Memory B cell (primary cell): ENCODE results near the gene TACC2.

ENCODE experiments used
- ATAC-seq: fragments of 150-1000 bp; cut with Tn5 transposase; 2 replicates; pipeline ENCODE4 v1.10.0; 2021; ENCODE audit warnings: low read depth, mild to moderate bottlenecking, moderate library complexity
- DNase-seq, 2 donors: peaks; one replicate each; pipeline ENCODE4 v3.0.0; 2022; ENCODE audit warnings: low spot score in 2 of 2
- H3K27ac Mint-ChIP-seq: one replicate; pipeline ENCODE4 v1.8.0; 2022; ENCODE audit warnings: mild to moderate bottlenecking, moderate library complexity, mixed read lengths
- H3K27me3 Mint-ChIP-seq: one replicate; pipeline ENCODE4 v1.8.0; 2022; ENCODE audit warnings: mixed read lengths
- H3K36me3 Mint-ChIP-seq: one replicate; pipeline ENCODE4 v1.8.0; 2022; ENCODE audit warnings: mild to moderate bottlenecking, mixed read lengths
- H3K4me1 Mint-ChIP-seq: one replicate; pipeline ENCODE4 v1.8.0; 2022; ENCODE audit warnings: mixed read lengths
- H3K4me3 Mint-ChIP-seq: one replicate; pipeline ENCODE4 v1.8.0; 2022; ENCODE audit warnings: mild to moderate bottlenecking, moderate library complexity, mixed read lengths
- H3K9me3 Mint-ChIP-seq: one replicate; pipeline ENCODE4 v1.8.0; 2022; ENCODE audit warnings: mixed read lengths

The TACC2 gene

DNA sequence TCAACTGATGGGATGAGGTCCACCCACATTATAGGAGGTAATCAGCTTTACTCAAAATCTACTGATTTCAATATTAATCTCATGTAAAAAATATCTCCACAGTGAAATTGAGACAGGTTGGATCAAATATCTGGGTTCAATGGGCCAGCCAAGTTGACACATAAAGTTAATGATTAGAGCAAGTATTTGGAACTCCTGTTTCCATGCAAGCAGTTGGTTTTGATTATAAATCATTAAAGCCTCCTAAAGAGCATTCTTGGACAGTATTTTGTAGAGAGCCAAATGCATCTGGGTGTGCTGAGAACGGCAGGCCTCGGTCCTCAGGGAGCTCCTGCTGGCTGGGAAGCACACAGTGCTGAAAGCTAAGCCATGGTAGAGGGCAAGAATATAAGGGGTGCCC lies 155.2 kb downstream of the TACC2 start:
- Mint-ChIP-seq H3K4me1 (no peaks in the 10 kb centered on the region), H3K36me3 (no peaks in the 10 kb centered on the region), H3K27ac (no peak overlapping the region), H3K9me3 (peaks cover 6% of the 10 kb centered on the region), H3K4me3 (no peak overlapping the region), H3K27me3 (peaks cover 2% of the 10 kb centered on the region)
- ATAC-seq (no peak), DNase-seq (no peak)

DNA sequence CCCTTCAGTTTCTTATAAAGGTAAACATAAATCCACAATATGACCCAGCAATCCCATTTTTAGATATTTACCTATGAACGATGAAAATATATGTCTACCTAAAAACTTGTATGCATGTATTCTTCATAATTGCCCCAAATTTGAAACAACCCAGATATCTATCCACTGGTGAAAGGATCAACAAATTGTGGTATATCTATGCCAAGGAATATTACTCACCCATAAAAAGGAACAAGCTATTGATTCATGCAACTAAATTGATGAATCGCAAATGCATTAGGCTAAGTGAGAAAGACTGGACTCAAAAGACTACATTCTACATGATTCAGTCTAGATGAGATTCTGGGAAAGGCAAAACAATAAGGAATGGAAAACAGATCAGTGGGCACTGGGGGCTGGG lies 156.2 kb downstream of the TACC2 start:
- peaks cover 2% of the 10 kb centered on the region for H3K27me3 Mint-ChIP-seq
- ATAC-seq = no peak
- H3K4me1 Mint-ChIP-seq = no peaks in the 10 kb centered on the region

DNA sequence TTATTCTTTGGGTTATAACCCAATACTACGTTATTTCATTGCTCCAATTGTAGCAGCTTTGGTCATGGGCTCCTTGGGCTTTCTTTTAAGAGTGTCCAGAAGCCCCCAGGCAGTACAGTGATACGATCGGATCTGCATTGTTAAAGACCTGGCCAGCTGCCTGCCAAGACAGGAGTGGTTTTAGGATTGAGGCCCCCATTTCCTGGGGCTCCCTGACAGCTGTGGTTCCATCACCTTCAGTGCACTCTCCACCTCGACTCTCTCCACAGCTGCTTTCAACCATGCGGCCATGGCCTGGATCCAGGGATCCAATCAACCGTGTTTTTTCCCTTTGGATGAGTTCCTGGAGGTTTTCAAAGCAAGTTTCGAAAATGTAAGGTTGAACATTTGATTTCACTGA lies 158.7 kb downstream of the TACC2 start:
- Mint-ChIP-seq H3K4me3 (no peak overlapping the region), H3K27ac (no peak overlapping the region), H3K9me3 (peaks cover 6% of the 10 kb centered on the region), H3K4me1 (no peaks in the 10 kb centered on the region), H3K27me3 (peaks cover 6% of the 10 kb centered on the region), H3K36me3 (no peaks in the 10 kb centered on the region)
- DNase-seq (no peak), ATAC-seq (no peak)

More for the DNA sequence above, 156.2 kb downstream of the TACC2 start:
- Mint-ChIP-seq H3K36me3 (no peaks in the 10 kb centered on the region), H3K4me3 (no peak overlapping the region), H3K27ac (no peak overlapping the region), H3K9me3 (peaks cover 6% of the 10 kb centered on the region)
- no peak for DNase-seq

DNA sequence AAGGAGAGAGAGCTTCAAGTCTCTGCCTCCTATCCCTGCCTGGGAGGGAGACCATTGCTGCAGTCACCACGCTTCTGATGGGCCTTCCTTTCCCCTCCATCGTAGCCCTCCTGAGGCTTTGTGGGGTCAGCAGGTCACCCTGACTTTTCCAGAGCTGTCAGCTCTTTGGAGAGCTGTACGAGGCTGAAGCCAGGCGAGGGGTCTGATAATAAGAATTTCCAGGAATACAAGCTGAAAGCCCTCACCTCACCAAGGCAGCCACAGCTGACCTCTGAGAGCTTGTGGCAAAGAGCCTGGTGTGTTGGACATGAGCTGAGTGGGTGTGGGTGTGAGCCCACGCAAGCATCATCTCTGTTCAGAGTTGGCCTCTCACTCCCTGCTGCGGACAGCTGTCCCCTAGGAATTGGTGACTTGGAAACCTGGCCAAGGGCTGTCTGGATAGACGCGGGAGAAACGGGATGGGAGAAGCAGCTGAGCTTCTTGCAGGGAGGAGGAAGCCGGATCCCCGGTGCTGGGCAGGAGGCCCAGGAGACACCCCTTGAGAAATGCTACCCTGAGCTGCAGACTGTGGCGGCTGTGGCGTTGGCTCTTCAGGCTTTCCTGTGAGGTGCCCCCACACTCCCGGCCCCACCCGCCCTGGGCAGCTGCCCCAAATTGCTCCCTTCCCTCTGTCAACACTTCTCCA lies 160.1 kb downstream of the TACC2 start:
- DNase-seq (no peak), ATAC-seq (no peak)
- no peak overlapping the region for H3K4me3 Mint-ChIP-seq
- H3K4me1 Mint-ChIP-seq = no peaks in the 10 kb centered on the region
- no peaks in the 10 kb centered on the region for H3K36me3 Mint-ChIP-seq
- H3K9me3 Mint-ChIP-seq = peaks cover 6% of the 10 kb centered on the region
- peaks cover 4% of the 10 kb centered on the region for H3K27me3 Mint-ChIP-seq
- no peak overlapping the region for H3K27ac Mint-ChIP-seq

DNA sequence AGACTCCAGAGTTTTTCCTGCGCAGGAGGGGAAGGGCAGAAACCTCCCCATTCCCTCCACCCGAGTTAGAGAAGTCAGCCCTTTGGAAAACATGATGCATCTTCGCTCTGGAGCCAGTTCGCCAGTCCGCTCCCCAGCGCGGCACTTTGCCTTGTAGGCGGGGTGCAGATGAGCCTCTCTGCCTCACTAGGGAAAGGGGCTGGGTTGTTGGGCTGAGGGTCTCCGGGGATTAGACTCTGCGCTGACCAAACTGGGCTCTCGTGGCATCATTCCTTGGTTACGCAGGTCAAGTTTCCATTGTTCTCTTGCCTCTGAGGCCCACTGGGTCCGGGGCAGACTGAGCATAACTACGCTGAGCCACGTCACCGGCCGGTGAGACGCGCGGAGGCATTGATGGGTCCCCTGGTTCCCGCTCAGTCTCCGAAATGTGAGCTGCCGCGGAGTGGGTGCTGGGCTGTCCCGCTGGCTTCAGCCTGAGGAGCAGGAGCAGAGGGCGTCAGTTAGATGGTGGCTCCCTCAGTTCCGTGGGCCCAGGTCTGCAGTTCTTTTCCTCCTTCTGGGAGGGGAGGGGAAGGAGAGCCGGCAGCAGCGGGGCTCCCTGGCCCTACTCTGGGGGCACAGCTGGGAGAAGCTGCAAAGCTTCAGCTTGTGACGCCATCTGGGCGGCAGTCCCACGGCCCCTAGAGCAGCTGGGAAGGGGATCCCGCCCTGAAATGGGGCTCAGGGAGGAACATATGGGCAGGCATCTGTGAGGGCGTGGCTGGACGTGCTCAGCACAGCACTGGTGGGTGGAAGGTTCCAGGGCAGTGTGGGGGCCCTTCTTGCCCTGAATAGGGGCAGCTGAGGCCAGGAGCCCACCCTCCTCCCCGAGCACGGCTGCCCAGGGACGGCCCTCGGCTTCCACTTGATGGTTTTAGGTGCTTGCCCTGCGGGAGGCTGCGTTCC lies 160.9 kb downstream of the TACC2 start:
- no peak for ATAC-seq

DNA sequence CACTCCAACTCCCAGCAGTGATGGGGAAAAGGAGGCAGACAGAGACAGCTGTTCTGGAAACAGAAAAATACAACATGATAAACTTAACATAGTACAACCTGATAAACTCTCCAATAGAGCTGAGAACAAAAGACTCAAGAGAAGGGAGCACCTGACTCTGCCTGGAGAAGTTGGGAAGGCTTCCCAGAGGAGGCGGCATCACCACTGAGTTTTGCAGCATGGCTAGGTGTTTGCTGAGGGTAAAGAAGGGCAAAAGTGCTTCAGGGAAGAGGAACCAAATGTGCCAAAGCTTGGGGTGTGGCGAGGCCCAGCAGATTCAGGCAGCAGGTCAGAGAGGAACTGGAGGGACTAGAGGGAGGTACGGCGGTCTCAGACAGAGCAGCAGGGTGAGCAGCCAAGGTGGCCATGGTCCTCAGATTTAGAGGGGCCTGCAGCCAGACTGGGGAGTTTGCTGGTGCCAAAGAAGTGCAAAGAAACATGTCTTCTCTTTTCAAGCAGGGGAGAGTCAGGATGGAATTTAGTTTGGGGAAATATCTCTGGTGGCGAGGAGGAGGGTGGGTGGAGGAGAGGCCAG lies 162.2 kb downstream of the TACC2 start:
- Mint-ChIP-seq H3K36me3 (no peaks in the 10 kb centered on the region), H3K9me3 (no peaks in the 10 kb centered on the region), H3K4me3 (no peak overlapping the region), H3K4me1 (no peaks in the 10 kb centered on the region), H3K27ac (no peak overlapping the region), H3K27me3 (peaks cover 4% of the 10 kb centered on the region)
- ATAC-seq (no peak), DNase-seq (no peak)

More for the DNA sequence above, 160.9 kb downstream of the TACC2 start:
- H3K27me3 Mint-ChIP-seq = peaks cover 4% of the 10 kb centered on the region
- no peaks in the 10 kb centered on the region for H3K36me3 Mint-ChIP-seq
- DNase-seq = no peak
- H3K27ac Mint-ChIP-seq = no peak overlapping the region
- H3K4me1 Mint-ChIP-seq = no peaks in the 10 kb centered on the region
- H3K4me3 Mint-ChIP-seq = no peak overlapping the region
- H3K9me3 Mint-ChIP-seq = peaks cover 6% of the 10 kb centered on the region

DNA sequence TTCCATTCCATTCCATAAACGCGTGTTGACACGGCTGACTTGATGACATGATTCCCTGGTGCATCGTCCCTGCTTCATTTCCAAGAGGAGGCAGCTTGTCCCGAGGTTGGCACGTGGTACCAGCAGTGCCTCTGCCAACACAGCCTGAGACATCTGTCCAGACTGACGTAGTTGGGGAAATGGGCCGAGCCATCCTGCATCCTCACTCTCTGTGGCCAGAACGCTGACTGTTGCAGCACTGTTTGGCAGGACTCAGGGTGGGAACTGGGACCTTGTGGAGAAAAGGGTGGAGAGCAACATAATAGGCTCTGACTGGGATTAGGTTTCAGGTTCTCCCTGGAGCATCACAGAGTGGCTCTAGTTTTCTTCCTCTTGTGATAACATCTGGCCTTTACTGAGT lies 163.6 kb downstream of the TACC2 start:
- no peaks in the 10 kb centered on the region for H3K4me1 Mint-ChIP-seq
- H3K27me3 Mint-ChIP-seq = peaks cover 6% of the 10 kb centered on the region
- no peak overlapping the region for H3K4me3 Mint-ChIP-seq
- ATAC-seq = no peak
- H3K27ac Mint-ChIP-seq = no peak overlapping the region
- H3K36me3 Mint-ChIP-seq = no peaks in the 10 kb centered on the region
- H3K9me3 Mint-ChIP-seq = no peaks in the 10 kb centered on the region
- no peak for DNase-seq

DNA sequence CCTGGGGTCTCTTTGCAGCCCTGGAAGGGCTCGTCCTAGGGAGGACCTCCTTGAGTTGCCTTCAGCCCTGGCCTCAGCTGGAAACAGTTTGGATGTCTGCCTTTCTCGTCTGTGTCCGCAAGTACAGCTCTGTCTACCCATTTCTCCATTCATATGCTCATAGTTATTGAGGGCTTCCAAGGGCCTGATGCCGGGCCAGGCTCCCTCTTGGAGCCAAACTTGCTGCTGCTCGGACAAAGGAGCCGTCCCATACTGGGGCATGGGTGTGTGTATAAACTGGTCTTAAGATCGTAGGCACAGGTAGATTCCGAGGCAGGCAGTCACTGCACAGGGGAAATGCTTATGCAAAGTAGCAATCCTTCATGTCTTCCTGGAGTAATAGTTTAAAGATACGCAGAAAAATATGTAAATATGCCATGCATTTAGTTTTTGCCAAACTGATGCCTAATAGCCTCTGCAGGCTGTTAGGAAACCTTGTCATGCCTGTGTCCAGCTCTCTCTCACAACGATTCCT lies 165.1 kb downstream of the TACC2 start:
- H3K36me3 Mint-ChIP-seq = no peaks in the 10 kb centered on the region
- no peak overlapping the region for H3K27ac Mint-ChIP-seq
- H3K4me3 Mint-ChIP-seq = no peak overlapping the region
- DNase-seq = no peak
- no peaks in the 10 kb centered on the region for H3K4me1 Mint-ChIP-seq
- peaks cover 9% of the 10 kb centered on the region for H3K27me3 Mint-ChIP-seq
- H3K9me3 Mint-ChIP-seq = no peaks in the 10 kb centered on the region
- ATAC-seq = no peak

DNA sequence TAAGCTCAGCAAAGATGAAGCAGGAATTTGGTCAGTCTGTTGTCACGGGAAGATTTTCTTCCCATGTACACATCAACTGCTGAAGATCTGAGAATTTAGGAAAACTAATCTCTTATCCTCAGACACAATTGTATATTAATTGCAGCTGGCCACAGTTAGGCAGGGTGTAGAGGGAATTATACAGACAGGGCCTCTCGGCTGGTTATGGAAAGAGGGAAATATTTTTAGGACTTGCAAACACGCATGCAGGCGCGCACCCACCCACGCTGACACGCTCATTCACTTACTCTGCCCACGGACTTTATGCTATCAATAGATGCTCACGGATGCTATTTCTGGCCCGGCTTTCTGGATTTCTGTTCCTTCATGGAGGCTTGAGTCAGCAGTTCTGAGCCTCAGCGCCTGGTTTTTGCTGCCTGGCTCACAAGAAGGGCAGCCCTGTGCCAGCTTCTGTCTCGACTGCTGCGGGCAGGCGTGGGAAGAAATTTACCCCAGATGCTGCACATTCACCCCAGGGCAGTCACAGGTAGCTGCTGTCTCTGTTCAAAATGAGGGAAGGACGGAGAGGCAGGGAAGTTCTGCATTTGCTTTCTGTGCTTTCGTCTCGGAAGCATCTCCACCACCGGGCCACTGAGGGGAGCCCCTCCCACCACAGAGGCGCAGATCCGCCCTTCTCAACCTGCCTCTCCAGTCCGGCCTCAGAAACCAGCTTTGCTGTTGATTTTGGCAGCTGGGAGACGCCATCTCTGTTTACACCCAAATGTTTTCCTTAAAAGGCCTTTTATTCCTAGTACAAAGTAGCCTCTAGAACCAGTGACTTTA lies 165.8 kb downstream of the TACC2 start:
- no peak for ATAC-seq
- Mint-ChIP-seq H3K4me1 (no peaks in the 10 kb centered on the region), H3K27me3 (peaks cover 9% of the 10 kb centered on the region), H3K9me3 (no peaks in the 10 kb centered on the region), H3K36me3 (no peaks in the 10 kb centered on the region), H3K27ac (no peak overlapping the region), H3K4me3 (no peak overlapping the region)
- no peak for DNase-seq

DNA sequence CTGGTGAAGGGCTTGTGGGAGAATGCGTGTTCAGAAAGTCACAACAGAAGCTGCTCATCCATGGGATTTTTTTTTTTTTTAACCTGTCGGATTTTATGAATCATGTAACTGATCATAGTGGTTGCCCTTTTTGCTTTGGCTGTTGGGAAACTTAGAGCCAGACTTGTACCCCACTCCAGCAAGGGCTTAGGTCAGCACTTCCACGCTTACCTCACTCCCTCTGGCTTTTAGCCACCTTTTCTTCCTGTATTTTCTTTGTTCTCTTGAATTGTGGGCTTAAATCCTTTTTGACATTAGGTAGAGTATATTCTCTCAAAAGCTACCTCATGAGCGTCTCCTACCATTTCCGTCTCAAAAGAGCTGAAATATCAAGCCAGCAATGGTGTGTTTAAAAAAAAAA lies 168.5 kb downstream of the TACC2 start:
- H3K4me3 Mint-ChIP-seq = no peak overlapping the region
- no peaks in the 10 kb centered on the region for H3K4me1 Mint-ChIP-seq
- peaks cover 10% of the 10 kb centered on the region for H3K27me3 Mint-ChIP-seq
- H3K27ac Mint-ChIP-seq = no peak overlapping the region
- DNase-seq (no peak), ATAC-seq (no peak)
- no peaks in the 10 kb centered on the region for H3K9me3 Mint-ChIP-seq
- H3K36me3 Mint-ChIP-seq = no peaks in the 10 kb centered on the region

DNA sequence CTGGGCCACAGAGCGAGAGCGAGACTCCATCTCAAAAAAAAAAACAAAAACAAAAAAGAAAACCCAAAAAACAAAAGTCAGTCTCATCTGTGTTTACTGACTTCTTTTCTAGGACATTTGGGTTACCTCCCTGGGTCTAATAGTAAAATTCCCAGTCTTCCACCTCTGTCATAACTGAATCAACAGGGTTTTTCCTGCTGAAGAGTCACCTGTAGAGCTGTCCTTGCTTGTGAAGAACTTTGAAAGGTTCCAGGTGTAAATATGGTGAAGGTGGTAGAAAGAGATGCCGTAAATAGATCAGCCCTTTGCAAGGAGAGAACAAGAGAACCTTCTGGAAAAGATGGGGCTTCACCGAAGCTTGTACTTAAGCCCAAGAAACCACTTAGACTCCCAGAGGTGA lies 169.4 kb downstream of the TACC2 start:
- Mint-ChIP-seq H3K4me3 (no peak overlapping the region), H3K27me3 (peaks cover 11% of the 10 kb centered on the region), H3K9me3 (no peaks in the 10 kb centered on the region), H3K4me1 (no peaks in the 10 kb centered on the region), H3K36me3 (no peaks in the 10 kb centered on the region), H3K27ac (no peak overlapping the region)
- ATAC-seq (no peak), DNase-seq (no peak)

DNA sequence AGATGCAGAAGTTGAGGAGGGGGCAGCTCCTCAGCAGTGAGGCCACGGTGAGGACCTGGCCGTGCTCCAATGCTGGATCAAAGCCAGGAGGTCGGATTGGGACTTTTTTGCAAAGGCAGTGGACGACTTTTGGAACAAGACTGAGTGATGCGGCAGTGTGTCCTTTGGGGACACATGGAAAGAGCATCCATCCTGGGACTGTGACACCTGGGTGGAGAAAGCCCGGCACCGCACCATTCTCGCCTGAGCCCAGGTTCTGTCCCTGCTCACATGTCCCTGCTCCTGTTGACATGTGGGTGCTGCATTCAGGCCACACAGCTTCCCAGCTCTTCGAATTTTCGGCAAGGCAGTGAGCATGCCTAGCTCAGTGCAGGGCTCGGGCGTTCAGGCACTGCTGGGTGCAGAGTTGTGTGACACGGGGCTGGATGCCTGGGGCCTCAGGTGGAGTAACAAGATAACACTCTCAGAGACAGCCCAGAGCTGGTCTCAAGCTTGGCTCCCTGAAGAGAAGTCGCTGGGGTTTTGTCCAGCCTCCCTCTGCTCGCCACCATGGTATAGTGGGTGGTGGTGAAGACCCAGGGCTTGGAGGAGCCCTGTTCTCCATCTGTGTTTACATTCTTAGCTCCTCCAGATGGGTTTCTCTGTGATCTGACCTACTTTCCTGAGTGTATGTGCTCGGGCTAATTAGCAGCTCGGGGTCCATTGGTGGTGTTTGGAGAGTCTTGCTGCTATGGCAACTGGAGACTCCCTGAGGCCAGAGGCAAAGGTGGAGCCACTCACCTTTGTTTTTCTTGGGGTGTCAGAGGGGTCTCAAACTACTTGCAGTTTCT lies 170.4 kb downstream of the TACC2 start:
- no peak for DNase-seq
- no peaks in the 10 kb centered on the region for H3K9me3 Mint-ChIP-seq
- H3K4me1 Mint-ChIP-seq = no peaks in the 10 kb centered on the region
- no peak overlapping the region for H3K27ac Mint-ChIP-seq
- no peaks in the 10 kb centered on the region for H3K36me3 Mint-ChIP-seq
- H3K27me3 Mint-ChIP-seq = peaks cover 15% of the 10 kb centered on the region
- H3K4me3 Mint-ChIP-seq = no peak overlapping the region
- ATAC-seq = no peak

DNA sequence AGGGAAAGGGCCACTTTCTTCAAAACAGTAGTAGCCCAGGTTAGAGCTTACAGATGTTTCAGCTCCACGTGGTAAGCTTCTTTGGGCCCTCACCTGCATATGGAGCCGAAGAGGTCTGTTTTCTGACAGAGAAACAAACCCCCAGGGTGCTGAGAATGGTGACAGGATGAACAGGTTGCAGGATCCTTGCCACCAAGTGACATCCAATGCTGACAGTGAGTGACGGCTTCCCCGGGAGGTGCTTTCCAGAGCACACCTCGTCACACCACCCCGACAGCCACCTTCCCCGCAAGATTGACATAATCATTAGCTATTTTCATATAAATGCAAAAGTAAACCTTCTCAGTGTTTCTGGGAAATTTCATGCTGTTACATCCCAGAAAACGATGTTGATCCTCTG lies 172.8 kb downstream of the TACC2 start:
- Mint-ChIP-seq H3K4me3 (no peak overlapping the region), H3K9me3 (no peaks in the 10 kb centered on the region), H3K27ac (no peak overlapping the region), H3K27me3 (peaks cover 19% of the 10 kb centered on the region), H3K36me3 (no peaks in the 10 kb centered on the region), H3K4me1 (no peaks in the 10 kb centered on the region)
- ATAC-seq = no peak
- no peak for DNase-seq
